ENCODE measurements around the gene AGBL4.

DNA sequence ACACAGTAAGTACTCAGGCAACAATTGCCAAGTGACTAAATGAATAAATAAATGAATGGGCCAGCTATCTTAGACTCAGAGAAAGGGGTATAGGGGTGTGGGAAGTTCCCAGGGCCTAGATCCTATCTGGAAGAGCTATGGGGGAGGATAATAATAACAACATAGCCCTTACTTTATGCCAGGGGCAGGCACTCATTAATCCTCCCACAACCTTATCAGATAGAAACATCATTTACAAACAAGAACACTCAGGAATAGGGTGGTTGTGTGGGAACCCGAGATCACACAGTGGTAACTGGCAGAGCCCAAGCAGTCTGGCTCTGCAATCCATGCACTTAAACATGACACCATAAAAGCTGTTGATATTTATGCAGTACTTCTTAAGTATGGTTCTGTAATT is 1423.6 kb downstream of the AGBL4 start:
- TF ChIP-seq, protein P1, sequence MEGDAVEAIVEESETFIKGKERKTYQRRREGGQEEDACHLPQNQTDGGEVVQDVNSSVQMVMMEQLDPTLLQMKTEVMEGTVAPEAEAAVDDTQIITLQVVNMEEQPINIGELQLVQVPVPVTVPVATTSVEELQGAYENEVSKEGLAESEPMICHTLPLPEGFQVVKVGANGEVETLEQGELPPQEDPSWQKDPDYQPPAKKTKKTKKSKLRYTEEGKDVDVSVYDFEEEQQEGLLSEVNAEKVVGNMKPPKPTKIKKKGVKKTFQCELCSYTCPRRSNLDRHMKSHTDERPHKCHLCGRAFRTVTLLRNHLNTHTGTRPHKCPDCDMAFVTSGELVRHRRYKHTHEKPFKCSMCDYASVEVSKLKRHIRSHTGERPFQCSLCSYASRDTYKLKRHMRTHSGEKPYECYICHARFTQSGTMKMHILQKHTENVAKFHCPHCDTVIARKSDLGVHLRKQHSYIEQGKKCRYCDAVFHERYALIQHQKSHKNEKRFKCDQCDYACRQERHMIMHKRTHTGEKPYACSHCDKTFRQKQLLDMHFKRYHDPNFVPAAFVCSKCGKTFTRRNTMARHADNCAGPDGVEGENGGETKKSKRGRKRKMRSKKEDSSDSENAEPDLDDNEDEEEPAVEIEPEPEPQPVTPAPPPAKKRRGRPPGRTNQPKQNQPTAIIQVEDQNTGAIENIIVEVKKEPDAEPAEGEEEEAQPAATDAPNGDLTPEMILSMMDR (IDR thresholded peaks at IDR 0.05), result no peak
- no peak for TF ChIP-seq POLR2A (IDR thresholded peaks at IDR 0.05)
